ENCODE results near the gene TMEM106A.
"Not testable (repeated sequence)": the region's sequence is repeated elsewhere in the genome, so short reads cannot be mapped to it uniquely, and the experiment has no call there.

The TMEM106A gene

GRCh38 chr17:43211480-43212402 is at the start of gene TMEM106A:
TSS of gene TMEM106A (plus strand) at chr17:43211875. CDS start at chr17:43213042, 1,167 bp downstream.
- peak; percentile 65 for DNase-seq

DNA sequence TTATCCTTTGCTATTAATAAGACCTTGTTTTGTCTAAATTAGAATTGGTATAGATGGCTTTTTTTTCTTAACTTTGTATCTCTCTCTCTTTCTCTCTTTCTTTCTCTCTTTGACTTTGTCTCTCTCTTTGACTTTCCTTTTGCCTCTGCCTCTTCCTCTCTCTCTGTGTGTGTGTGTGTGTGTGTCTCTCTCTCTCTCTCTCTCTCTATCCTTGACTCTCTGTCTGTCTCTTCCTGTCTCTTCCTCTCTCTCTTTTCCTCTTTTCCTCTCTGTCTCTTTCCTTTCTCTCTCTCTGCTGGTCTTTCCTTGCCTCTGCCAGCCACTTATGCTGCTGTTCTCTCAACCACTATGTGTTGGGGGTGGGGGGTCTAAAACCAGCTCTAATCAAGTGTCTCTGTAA is 45.7 kb upstream of the TMEM106A start:
- DNase-seq, result not testable (repeated sequence)

DNA sequence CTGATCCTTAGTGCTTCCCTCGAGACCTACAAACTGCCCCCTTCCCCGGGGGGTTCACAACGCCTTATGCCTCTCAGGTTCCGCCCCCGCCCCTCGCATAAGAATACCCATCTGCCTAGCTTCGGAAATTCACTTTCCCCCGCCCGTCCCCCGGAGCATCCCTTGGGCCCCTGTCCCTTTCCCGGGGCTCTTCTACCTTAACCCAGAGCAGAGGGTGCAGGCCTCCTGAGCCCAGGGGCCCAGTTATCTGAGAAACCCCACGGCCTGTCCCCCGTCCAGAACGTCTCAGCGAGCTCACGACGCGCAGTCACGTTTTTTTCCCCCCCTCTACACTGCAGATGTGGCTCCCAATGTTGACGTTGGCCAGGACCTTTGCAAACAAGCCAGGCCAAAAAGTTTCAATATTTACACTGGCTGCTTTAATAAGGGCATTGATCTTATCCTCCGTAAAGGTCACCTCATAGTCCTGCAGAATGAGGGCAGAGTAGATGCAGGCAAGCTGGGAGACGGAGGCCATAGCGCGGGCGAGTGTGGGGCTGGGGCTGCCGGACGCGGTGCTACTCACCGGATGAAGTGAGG is 42.0 kb upstream of the TMEM106A start:
- peak; percentile 14 for DNase-seq

- peak; percentile 84 for DNase-seq
Observed at GRCh38 chr17:43170140-43170765, 41.4 kb upstream of the TMEM106A start.

DNA sequence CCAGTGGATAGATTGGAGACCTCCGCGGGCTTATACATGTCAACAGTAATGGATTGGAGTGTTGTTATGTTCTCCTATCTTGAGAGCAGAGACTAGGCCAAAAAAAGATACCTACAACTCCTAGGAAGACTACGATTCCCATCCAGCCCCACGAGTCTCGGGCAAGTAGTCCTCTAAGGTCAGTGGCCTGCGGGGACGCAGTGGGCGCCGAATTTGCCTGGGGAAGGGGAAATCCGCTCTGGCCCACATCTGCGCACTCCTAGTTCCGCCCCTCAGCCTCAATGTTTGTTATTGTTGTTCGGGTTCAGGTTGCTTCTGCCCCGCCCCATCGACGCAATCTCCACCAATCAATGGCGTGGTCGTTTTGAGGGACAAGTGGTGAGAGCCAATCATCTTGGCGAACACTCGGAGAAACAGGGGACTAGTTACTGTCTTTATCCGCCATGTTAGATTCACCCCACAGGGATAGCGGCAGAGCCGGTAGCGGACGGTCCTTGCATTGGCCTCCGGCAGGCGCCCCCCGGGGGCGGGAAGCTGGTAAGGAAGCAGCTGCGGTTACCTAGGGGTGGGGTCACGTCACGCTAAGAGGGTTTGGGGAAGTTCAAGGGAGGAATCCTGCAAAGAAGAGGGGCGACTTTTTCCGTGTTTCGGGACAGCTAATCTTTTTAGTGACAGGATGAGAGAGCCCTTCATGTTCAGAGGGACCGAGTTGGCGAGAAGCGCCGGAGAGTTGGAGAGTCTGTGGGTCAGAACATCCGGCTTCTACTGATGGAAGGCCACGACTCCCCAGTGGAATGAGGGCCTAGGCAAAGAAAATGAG is 40.7 kb upstream of the TMEM106A start, which contains the start of gene NBR1:
NBR1 (plus strand) TSS at position 449 of the 820 bp plus-strand sequence. CDS start 4,586 bp downstream, outside the sequence.
- DNase-seq, result peak; percentile 95

DNA sequence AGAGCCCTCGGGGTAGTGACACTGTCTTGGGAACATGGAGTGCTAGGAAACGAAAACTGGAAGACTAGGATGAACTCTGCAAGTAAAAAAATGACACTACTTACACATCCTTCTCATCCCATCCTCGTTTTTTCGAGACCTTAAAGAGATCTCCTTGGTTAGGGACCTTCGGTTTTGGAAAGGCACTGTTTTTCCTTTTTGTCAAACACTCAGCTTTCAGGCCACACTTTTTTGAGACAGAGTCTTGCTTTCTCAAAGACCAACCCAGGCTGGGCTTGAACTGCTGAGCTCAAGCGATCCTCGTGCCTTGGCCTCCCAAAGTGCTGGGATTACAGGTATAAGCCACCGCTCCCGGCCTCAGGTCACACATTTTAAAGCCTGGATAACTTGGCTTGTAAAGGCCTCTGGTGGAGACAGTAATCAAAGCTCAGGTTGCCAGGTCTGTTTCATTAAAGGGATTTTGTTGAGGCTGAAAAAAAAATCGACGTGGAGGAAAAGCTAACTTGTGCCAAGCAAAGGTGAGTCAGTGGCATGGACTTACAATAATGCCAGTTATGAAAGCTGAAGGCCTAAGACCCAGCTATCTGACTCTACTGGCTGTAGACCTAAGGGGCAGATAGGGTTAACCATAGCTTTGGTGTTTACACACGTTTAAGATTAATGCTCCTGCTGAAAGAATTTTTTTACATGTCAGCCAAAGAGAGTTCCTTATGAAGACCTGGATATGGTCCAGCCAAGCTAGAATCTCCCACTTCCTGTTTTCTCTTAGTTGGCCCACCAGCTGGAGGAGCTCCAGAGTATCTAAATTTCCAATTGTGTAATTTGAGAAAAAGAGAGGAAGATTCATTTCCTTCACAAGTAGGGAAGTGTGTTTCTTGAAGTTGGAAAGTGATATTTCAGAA is 39.8 kb upstream of the TMEM106A start:
- DNase-seq, result no peak

DNA sequence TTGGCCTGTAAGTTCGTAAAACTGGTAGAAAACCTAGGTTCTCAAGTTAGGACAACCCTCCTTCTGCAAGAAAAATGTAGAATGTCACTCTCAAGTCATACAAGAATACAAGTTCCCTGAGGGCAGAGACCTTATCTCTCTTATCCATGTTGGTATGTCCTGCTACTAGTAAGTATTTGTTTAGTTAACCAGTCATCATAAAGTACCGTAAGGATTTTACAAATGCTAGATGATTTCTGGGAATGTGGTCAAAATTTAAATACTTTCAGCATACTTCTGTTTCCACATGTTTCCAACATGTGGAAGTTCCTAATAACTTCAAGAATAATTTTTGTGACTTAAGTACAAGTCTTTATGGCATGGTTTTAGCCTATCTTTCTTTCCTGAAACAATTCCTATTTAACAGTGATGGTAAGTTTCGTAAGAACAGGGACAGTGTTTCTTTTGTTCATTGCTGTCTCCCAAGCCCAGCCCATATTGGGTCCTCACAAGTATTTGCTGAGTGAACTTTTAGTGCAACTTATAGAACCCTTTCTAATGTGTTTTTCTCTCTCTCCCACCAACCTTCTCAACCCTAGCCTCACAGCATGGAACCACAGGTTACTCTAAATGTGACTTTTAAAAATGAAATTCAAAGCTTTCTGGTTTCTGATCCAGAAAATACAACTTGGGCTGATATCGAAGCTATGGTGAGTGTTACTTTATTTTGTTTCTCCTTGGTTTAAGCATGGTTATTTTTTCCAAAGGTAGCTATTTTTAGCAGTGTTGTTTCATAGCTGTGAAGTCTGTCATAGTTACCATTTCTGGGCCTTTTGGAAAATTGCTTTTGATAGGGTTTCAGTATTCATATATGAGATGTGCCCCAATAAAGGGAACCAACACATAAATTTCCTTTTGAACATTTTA is 36.2 kb upstream of the TMEM106A start:
- no peak for DNase-seq

- no peak for DNase-seq
Observed at GRCh38 chr17:43176119-43176570, 35.5 kb upstream of the TMEM106A start.

DNA sequence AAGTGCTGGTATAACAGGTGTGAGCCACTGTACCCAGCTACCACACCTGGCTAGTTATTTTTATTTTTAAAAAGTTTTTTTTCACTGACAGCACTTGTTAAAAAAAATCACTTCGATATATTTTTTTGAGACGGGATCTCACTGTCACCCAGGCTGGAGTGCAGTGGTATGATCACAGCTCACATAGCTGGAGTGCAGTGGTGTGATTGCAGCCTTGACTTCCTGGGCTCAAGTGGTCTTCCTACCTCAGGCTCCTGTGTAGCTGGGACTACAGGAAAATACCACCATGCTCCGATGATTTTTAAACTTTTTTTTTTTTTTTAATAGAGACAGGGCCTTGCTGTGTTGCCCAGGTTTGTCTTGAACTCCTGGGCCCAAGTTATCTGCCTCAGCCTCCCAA is 27.8 kb upstream of the TMEM106A start:
- DNase-seq, result no peak

GRCh38 chr17:43186656-43187055 is 25.0 kb upstream of the TMEM106A start:
- DNase-seq, result not testable (repeated sequence)

GRCh38 chr17:43193251-43193650 is 18.4 kb upstream of the TMEM106A start:
- DNase-seq, result no peak

DNA sequence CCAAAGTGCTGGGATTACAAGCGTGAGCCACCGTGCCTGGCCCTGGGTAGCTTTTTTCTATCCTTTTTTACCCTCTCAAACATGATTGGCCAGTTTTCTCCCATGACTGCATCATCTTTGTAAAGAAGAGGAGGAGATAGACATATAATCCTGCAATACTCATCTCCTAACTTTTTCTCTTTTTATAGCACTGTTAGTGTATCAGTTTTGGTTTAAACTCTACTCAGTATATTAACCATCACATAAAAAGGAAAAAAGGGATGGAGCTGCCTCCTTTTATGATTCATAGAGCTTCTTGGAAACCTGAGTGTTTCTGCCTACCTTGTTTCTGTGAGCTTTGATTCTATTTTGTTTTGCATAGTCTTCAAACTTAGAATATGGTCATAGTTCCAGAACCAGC is 12.0 kb upstream of the TMEM106A start:
- DNase-seq, result no peak

- no peak for DNase-seq
Observed at GRCh38 chr17:43200127-43200526, 11.5 kb upstream of the TMEM106A start.

- DNase-seq, result not testable (repeated sequence)
Observed at GRCh38 chr17:43203013-43203412, 8.7 kb upstream of the TMEM106A start.

- DNase-seq, result no peak
Observed at GRCh38 chr17:43210576-43210975, 1.1 kb upstream of the TMEM106A start.

GRCh38 chr17:43211123-43211479 is 574 bp upstream of the TMEM106A start:
- no peak for DNase-seq

- DNase-seq, result no peak
Observed at GRCh38 chr17:43212641-43213490, 1.2 kb downstream of the TMEM106A start.

DNA sequence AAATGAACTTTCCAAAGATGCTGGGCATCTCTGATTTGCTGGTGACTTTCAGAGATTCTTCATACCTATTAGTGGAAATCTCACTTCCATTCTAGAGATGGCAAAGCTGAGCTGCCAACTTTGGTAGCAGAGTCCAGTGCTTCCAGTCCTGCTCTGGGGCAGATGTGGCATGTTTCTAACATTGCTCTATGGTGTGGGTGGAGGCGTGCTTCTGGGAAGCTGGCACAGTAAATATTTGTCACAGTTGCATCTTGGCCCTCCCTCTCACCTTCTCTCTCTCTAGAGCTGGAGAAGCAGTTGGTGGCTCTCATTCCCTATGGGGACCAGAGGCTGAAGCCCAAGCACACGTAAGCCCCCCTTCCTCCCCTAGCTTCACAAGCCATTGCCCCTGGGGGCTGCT is 1.9 kb downstream of the TMEM106A start:
- DNase-seq, result no peak

DNA sequence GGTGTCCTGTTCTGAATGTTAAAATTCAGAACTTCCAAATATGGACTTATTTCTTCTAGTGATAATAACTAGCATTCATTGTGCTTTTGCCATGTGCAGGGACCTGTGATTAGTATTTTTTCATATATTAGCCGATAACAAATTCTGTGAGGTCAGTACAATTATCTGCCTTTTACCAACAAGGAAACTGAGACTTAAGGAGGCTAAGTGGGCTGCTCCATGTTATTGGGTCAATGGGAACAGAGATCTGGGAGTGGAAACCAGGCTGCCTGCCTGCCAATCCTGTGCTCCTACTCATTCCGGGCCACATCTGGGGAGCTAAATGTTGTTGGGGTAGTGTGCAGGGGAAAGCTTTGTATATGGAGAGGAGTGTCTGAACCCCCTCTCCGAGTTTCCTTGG is 3.7 kb downstream of the TMEM106A start:
- DNase-seq, result no peak

GRCh38 chr17:43216369-43216761 is 4.7 kb downstream of the TMEM106A start:
- no peak for DNase-seq

Data from activated gamma-delta T cell treated with Interleukin-2 at 50 U/mL for 16 hours (primary cell).